ENCODE data around the gene XRRA1.

DNA sequence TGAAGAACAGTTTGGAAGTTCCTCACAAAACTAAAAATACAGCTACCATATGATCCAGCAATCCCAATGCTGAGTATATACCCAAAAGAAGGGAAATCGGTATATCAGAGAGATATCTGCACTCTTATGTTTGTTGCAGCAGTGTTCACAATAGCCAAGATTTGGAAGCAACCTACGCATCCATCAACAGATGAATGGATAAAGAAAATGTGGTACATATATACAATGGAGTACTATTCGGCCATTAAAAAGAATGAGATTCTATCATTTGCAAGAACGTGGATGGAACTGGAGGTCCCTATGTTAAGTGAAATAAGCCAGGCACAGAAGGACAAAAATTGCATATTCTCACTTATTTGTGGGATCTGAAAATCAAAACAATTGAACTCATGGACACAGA is 46.5 kb downstream of the XRRA1 start:
- no peak for TF ChIP-seq CTBP1 (IDR thresholded peaks at IDR 0.05; ENCODE audit: borderline replicate concordance)
- no peak for TF ChIP-seq ARNT (IDR thresholded peaks at IDR 0.05)
- TF ChIP-seq L3MBTL2 (conservative IDR thresholded peaks at IDR 0.05), result no peak
- TF ChIP-seq BHLHE40 (IDR thresholded peaks at IDR 0.05; ENCODE audit: borderline replicate concordance), result no peak
- no peak for TF ChIP-seq FOXA1 (IDR thresholded peaks at IDR 0.05)
- no peak for TF ChIP-seq SP1 (IDR thresholded peaks at IDR 0.05)
- TF ChIP-seq SUZ12 (IDR thresholded peaks at IDR 0.05), result no peak
- no peak for TF ChIP-seq ELF4 (IDR thresholded peaks at IDR 0.05)
- TF ChIP-seq NFRKB (IDR thresholded peaks at IDR 0.05), result no peak
